GM12801 (cell line): Measurements from ENCODE around the gene METTL22.

Experiments
- TF ChIP-seq, protein P1 (sequence below): IDR thresholded peaks from one replicate; pipeline ENCODE4 v1.5.1; 2011; ENCODE audit warnings: control low read depth; ENCODE audit not compliant: insufficient read length; ENCODE audit errors: extremely low read depth

Gene METTL22

DNA sequence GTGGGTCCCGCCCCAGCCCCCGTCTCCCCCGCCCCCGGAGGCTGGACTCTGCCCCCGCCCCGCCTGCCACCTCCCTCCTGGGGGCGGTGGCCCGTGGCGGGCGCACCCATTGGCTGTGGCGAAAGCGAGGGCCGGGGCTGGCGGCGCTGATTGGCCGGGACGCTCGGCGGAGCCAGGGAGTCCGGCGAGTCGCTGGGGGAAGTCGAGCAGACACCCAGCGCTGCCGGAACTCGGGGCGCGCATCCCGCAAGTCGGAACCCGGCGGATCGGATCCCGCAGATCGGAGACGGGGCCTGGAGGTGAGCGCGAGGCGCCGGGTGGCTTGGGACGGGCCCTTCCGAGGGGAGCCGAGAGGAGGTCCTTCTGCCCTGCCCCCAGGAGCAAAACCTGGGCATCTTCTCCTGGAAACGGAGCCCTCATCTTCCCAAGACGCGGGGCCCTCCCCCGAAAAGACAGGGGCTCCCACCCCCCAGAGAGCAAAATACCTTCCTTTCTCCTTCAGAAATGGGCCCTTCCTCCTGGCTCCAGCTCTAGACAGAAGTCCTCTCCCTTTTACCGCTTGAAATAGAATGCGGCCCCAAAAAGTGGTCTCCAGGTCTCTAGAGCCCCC is 53.0 kb downstream of the METTL22 start, which contains the start of gene ABAT:
Gene ABAT, plus strand, starts transcription at position 205 of the 610 bp plus-strand sequence. CDS start 61,123 bp downstream, outside the sequence.
- TF ChIP-seq, protein P1, sequence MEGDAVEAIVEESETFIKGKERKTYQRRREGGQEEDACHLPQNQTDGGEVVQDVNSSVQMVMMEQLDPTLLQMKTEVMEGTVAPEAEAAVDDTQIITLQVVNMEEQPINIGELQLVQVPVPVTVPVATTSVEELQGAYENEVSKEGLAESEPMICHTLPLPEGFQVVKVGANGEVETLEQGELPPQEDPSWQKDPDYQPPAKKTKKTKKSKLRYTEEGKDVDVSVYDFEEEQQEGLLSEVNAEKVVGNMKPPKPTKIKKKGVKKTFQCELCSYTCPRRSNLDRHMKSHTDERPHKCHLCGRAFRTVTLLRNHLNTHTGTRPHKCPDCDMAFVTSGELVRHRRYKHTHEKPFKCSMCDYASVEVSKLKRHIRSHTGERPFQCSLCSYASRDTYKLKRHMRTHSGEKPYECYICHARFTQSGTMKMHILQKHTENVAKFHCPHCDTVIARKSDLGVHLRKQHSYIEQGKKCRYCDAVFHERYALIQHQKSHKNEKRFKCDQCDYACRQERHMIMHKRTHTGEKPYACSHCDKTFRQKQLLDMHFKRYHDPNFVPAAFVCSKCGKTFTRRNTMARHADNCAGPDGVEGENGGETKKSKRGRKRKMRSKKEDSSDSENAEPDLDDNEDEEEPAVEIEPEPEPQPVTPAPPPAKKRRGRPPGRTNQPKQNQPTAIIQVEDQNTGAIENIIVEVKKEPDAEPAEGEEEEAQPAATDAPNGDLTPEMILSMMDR: no peak

GRCh38 chr16:8675183-8676159 is 54.0 kb downstream of the METTL22 start:
- TF ChIP-seq, protein P1: no peak

GRCh38 chr16:8676160-8676547 is 54.7 kb downstream of the METTL22 start:
- TF ChIP-seq, protein P1: no peak

DNA sequence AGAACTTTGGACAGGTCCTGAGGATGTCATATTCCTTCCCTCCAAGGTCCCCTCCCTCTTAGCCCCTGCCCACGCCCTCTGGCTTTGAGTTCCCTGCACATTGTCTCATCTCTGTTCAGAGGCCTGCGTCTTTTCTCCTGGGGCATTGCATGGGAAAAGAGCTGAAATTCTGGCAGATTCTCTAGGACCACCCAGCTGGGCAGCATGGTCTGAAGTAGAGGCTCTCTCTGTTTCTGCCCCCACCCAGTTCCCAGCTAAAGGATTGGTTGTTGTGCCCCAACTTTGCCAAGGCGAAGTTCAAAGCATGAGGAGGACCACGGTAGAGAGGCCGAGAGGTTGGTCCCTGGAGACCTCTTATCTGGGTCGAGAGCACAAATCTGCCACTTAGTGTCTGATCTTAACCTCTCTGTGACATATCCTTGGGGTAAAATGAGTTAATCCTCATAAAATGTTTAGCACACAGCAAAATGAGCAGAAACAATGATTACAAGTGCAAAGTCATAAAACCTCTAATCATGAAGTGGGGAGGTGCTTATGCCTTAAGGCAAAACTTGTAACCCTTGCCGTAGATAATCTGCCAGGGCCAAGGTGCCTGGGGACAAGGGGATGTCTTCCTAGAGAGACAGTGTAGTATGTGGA is 55.4 kb downstream of the METTL22 start:
- TF ChIP-seq, protein P1: no peak

DNA sequence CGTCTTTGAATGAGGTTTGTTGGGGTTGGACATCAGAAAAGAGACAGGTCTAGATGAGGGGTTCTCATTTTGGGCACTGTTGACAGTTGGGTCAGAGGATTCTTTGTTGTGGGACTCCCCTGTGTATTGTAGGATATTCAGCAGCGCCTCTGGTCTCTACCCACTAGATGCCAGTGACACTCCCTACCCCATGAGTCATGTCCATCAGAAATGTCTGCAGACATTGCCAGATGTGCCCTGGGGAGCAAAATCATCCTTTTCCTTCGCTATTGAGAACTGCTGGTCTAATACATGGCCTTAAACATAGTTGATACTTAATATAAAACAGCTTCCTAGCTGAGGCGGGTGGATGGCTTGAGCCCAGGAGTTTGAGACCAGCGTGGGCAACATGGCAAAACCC is 56.0 kb downstream of the METTL22 start:
- TF ChIP-seq, protein P1: no peak

GRCh38 chr16:8678068-8678927 is 56.8 kb downstream of the METTL22 start:
- TF ChIP-seq, protein P1: no peak
